NCI-H2171 (cell line): ENCODE measurements around the gene MCOLN3.

Source experiments
- DNase-seq: peaks from one replicate; lab custom pipeline; 2025; lab: John Stamatoyannopoulos, UW

MCOLN3 gene, protein sequence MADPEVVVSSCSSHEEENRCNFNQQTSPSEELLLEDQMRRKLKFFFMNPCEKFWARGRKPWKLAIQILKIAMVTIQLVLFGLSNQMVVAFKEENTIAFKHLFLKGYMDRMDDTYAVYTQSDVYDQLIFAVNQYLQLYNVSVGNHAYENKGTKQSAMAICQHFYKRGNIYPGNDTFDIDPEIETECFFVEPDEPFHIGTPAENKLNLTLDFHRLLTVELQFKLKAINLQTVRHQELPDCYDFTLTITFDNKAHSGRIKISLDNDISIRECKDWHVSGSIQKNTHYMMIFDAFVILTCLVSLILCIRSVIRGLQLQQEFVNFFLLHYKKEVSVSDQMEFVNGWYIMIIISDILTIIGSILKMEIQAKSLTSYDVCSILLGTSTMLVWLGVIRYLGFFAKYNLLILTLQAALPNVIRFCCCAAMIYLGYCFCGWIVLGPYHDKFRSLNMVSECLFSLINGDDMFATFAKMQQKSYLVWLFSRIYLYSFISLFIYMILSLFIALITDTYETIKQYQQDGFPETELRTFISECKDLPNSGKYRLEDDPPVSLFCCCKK

DNA sequence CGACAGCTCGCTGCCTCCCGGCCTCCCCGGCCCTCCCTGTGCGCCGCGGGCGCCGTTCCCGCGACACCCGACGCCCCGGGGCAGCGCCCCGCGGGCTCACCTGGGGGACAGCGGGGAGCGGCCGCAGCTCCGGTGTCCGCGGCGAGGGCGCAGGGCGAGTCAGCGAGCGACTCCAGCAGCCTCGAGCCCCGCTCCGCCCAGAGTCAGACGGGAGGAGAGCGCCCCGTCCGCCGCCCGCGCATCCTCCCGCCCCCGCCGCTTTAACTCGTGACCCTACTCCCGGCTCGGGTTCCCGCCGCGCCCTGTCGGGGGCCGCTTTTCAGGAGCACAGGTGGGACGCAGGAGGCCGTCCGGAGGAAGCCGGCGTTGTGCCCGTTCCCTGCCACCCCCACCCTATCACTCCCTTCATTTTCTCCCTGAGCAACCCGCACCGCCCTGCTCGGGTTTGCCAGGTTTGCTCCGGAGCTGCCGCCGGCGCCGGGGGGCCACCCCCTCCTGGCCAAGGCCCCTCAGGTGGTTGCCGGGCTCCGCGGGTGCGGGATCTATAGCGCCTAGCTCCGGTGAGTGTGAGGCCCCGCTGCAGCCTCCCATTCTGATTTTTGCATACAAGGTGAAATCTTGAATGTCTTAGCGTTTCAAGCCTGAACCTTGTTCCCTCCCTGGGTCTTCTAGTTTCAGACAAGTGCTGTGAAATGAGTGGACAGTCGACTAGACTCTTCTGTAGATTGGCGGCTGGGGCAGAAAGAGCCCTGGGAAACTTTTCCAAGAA lies at the start of gene MCOLN3:
MCOLN3 (minus strand) TSS at position 205 of the 769 bp plus-strand sequence. CDS start 3,140 bp downstream, outside the sequence.
- peak; percentile 62 for DNase-seq

DNA sequence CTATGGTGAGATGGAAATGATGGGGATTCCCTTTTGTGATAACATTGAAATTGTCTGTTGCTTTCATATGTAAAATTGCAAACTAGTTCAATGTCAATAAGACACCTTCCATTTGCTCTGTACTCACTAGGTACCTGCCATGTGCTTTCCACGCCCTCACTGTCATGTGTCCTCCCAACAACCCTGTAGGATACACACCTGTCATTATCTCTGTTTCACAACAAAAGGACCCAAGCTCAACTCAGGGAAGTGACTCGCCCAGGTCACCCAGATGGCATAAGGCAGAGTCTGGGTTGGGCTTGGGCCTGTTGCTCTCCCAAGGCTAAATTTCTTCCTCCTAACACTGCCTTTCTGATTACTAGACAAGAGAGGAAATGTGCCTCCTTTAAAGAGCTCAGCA lies 45.3 kb upstream of the MCOLN3 start:
- no peak for DNase-seq

DNA sequence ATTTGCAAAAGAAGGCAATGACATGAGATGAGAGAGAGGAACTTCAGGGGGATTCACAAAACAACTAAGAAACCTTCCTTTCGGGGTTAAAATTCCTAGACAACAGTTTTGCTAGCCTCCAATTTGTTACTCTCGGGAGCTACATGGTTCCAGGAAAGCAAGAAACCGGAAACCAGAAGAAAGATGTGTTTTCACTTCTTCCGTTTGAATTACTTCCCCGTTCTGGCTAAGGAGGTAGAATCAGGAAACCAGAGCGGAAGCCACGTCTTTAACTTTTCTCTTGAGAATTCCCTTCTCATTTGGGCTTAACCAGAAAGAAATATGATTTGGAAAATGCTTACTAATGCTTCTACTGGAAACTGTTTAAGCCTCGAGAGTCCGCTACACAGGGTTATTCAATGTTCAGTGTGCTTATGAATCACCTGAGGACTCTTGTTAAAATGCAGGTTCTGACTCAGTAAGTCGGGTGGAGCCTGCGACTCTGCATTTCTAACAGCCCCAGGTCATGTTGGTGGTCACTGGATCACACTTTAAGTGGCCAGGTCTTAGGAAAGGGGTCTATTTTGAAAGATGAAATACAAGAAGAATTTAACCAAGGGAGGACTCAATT lies 43.5 kb upstream of the MCOLN3 start:
- DNase-seq = no peak

DNA sequence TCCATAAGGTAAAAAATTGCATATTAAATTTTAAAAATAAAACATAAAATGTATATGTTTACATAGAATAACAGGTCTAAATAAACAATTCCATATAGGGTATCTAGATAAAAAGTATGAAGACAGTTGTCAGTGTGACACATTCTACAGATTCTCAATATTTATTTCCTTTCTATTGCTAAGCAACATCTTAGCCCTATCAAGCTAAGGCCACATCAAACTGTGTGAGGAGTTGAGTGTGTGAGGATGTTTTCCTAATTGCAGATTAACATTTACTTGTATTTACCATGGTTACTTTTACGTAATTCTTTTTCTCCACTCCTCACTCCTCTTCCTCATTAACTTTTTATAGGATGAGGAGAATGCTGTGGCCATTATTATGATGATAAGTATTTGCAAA lies 41.9 kb upstream of the MCOLN3 start:
- no peak for DNase-seq

DNA sequence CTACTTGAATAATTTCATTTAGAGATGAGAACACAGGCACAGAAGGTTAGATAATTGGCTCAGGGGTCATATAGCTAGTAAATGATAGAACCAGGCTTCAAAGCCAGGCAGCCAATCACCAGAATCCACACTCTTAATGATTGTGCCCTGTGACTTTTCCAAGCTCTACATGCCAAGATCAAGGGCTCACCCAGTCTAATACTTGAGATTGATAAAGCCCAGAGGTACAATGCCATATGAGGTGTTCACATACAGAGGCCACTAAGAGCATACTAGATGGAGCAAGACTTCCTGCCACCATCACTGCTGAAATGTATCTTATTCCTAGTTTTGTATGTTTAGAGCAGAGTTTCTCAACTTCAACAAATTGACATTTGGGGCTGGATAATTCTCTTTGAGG lies 40.9 kb upstream of the MCOLN3 start:
- DNase-seq = no peak

DNA sequence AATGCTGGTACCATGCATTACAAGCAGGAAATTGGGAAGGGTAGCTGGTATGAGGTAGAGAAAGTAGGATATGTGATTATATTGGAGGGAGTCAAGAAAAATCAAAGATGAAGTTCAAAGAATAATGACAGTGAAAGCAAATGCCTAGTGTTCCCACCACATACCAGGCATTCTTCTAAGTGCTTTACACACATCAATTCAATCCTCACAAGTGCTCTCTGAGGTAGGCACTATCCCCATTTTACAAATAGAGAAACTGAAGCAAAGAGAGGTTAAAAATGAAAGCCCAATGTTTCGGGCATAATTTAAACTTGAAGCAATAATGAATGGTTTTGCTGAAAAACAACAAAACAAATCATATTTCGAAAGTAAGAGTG lies 40.1 kb upstream of the MCOLN3 start:
- DNase-seq = no peak

DNA sequence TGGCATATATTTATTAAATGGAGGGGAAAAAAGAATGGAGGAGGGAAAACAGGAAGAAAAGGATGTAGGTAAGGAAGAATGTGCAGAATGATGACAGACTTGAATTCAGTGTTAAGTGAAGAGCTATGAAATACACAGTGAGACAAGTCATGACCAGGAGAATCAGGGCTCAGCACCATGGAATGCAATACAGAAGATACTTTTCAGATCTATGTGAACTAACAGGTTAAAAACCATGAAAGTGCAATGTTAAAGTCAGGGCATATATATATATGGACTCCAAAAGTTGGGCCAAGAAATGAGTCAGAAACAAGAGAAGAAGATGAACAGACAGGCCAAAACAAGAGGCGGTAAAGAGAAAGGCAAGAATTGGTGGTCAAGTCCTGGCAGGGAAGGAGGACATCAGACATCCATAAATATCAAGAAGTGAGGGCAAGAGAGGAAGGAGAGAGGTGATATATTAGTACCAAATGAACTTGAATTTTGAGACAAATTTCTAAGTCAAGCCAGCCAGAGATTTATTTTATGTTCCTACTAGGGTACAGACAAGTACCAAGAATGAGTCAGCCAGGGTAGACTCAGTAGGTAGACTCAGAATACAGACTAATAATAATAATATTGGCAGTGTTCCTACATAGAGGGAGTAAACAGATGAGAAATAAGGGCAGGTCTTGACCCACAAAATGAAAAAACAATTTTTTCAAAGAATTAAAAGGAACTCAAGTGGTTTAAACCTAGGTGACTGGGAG lies 39.5 kb upstream of the MCOLN3 start:
- DNase-seq = no peak

DNA sequence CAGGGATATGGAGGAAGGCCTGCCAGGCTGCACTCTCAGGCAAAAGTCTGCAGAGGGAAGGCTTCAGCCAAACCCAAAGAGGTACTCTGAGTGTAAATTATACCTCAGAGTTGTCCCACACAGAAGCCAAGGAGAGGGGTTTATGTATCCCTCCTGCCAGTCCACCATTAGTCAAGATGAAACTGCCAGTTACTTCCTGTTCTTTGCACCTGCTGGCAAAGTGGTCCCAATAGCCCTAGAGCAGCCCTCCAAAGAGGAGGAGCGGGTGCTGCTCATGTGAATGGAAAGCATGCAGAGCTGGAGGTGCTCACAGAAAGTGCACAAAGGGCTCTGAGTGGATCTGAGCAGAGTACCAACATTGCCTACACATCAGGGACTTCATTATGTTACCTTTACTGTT lies 37.1 kb upstream of the MCOLN3 start:
- DNase-seq = no peak

DNA sequence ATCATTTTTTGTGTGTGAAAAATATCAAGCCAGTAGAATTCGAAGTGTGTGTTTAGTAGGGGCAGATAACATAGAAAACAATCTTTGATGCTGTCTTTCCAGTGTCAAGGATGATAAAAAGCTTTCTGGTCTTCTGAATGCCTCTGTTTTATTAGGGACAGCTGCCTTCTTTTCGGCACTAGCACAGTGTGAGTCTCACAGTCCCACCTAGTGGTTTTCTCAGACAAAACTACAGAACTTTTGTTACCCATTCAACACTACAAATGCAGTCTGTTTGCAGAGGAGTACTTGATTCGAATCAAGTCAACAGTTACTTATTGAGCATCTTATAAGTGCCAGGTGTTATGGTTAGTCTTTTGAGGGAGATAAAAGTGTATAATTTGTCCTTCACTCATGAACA lies 30.6 kb upstream of the MCOLN3 start:
- DNase-seq = no peak

DNA sequence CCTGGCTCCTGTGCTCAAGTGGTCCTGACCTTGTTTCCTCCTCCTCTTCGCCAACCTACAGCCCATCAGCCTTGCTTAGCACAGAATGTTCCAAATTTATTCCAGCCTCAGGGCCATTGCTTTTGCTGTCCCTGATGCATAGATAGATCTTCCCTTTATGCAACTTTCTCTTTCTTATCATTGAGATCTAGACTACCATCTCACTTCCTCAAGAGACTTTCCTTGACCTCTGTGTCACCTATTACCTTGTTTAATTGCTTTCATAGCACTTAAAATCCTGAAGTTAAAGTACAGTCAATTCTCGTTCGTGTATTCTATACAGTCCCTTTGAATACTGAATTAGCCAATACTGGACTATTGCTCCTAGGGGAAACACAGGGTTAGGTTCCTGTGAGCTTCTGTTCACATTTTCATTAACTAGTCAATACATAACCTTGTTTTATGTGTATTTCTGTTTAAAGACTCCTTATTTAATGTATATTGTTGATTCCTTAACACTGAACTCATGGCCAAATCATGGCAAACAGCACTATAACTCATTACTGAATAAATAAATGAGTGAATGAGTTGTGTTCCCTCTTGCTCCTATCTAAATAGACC lies 26.2 kb upstream of the MCOLN3 start:
- no peak for DNase-seq

DNA sequence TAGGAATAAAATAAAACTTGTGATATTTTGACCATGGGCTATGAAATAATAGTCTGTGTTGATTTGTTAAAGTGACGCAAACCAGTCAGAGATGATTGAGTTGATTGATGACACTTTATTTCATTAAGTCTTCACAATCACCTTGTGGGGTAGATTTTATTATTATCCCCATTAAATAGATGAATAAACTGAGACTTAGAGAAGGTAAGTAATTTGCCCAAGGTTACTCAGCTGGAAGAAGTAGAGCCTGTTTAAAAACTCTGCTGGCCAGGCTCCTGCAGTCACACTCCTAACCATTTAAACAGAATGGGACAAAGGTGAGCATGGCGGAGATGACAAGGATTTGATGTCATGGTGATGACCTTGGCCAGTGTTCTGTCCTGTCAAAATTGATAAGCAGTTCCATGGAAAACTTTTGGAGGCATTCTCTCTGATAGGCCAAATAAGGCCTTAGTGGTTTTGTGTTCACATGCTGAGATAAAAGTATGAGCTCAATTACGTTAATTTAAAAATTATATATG lies 22.7 kb upstream of the MCOLN3 start:
- no peak for DNase-seq

DNA sequence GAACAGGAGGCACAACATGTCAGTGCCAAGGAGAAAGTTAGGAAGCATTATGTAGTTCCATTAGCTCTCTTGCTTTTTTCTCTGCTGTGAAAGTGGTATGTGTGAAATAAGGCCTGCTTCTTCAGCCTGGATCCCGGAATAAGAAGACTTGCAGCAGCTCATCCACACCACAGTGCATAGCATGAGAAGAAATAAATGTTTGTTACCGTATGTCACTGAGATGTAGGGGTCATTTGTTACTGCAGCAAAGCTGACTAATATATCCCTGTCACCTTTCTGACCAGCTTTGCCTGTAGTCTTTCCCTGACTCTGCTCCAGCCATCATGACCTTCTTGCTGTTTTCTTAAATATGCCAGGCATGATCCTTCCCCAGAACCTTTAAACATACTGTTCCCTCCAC lies 20.5 kb upstream of the MCOLN3 start:
- DNase-seq = no peak

DNA sequence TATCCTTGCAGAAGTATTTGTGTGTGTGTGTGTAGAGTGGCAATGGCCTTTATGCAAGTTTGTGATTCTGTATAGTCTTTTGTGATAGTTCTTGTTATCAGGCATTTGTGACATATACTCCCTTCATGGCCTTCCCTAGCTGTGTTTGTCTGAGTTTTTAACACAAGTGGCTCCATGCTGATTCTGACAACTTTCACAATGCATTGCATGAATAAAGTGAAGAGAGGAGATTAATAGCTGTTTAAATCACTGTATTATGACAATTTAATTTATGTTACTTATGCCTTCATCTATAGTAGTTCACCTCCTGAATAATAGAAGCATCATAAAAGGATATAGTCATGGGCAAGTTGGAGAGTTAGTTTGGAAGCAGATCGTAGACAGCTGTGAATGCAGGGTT lies 17.2 kb upstream of the MCOLN3 start:
- DNase-seq = no peak

DNA sequence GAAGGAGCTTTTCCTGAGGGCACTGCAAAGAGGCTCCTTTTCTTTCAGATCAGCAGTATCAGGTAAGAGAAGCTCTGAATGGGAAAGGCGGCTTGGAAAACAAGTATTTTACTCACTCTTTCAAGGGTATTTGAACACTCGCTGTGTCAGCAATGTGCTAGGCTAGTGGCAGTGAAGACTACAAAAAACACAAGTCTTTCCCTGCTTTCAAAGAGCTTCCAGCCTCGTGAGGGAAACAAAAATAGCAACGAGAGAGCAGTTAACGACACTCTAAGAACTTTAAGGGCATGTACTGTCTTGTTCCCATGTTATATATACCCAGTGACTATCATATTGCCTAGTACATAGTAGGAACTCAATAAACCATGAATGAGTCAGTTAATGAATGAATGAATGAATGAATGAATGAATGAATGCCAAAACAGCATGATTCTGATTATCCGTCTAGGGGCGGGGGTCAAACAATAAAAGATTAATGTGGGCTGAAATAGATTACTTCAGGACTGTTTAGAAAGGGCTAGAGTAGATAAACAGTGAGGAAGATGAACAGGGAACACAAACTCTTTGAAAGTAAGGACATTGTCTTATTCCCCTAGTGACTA lies 14.2 kb upstream of the MCOLN3 start:
- DNase-seq = no peak

DNA sequence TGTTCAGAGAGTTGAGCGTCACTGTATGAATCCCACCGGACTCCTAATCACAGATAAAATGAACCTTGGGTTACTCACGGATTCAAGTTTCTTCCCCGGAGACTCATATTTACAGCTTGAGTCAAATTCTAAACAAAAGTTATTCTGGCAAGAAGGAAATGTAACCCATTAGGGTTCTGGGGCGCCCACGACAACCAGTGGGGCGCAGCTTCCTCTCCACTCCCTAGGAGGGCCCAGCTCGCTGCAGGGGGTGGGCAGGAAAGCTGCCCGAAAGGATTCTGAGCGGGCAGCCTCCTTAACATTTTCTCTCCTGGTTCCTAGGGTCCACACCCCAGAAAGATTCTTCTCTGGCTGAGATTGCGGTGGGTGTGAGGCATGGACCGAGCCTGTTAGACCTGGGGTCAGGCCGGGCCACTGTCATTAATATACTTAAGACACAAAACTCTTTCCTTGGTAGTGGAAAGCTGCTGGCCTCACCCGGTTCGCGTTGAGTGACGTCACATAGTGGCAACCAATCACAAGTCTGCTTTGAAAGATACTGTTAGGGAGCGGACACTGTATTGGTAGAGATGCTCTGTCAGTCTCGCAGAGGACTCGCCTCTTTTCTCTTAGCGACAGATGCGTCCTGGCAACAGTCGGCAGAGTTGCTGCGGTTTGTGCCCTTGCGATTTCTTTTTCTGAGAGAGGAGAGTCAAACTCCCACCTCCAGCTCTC lies 13.6 kb upstream of the MCOLN3 start:
- peak; percentile 74 for DNase-seq

DNA sequence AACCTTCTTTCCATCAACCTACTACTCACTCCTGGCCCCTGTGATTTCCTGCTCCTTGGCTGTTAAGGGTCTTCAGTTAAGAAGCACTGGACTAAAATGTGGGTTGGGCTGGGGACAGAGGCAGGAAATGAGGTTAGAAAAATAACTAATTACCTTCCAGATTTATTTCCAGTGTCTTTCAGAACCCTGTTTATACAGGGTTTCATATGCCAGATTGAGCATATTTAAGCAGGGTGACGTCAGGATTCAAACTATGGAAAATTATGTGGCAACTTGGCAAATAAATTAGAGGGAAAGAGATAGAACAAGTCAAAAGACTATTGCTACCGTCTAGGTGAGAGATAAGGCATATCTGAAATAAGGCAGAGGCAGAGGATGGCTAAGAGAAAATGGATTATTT lies 11.7 kb upstream of the MCOLN3 start:
- no peak for DNase-seq

DNA sequence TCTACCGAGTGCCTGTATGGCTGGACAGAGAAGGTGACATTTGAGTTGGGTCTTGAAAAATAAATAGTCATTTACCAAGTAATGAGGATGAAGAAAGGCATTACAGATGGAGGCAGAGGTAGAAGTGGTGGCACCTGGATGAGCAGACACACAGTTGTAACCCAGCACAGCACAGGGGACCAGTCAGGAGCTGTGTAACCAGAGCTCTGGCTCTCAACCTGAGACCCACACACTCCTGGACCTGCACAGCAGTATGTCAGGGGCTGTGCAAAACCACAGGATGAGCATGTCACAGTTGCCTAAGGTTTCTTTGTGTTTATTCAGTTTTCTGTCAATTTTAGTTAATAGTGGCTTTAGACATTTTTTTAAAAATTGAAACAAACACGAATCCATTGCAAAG lies 11.3 kb upstream of the MCOLN3 start:
- no peak for DNase-seq

DNA sequence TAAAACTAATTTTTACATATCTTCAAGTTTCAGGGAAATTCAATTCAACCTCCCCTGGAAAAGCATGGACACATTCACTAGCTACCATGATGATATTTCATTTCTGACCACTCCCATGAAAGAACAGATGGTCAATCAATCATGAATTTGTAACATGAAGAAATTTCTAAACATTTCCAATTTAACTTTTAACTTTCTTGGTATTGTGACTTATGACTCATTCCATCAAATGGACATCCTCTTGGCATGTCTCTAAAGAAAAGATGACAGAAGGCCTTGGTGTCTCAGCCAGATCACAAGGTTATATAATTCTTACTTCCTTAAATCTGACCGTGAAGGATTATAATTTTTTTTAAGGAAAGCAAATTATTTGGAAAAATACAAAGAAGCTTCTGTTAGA lies 10.5 kb upstream of the MCOLN3 start:
- DNase-seq = no peak

DNA sequence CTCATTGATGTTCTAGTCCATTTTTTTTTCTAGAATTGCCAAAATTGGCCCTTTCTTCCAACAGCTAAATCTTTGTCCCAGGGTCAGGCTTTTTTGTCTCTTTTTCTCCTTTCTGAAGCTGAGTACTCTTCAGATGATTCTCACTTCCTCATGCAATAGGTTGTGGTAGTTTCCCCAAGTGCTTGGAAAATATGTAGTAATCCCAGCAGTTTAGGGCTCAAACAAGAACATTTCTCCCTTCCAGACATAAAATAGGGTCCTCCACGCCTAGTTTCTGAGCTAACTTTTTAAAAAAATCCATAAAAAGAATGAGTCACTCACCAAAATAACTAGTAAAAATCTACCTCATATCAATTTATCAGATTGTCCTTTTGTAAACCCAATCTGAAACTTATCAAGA lies 10.0 kb upstream of the MCOLN3 start:
- no peak for DNase-seq

DNA sequence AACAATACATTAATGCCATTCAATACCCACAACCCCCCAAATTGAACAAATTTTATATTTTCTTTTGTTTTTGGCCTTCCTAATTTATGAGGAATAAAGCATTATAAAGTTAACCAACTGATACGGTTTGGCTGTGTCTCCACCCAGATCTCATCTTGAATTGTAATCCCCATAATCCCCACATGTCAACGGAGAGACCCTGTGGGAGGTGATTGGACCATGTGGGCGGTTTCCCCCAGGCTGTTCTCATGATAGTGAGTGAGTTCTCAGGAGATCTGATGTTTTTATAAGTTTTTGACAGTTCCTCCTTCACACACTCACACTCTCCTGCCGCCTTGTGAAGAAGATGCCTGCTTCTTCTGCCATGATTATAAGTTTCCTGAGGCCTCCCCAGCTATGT lies 6.4 kb upstream of the MCOLN3 start:
- DNase-seq = no peak
